Measurements from ENCODE around the gene KDR.

Gene KDR

GRCh38 chr4:55159851-55160250, 34.5 kb upstream of the KDR start:
- no peak for DNase-seq (ENCODE audit: low spot score)
- Histone ChIP-seq H3K4me3 (no peak overlapping the region), H3K27ac (no peak overlapping the region)
- TF ChIP-seq CTCF (IDR thresholded peaks at IDR 0.05), result no peak

DNA sequence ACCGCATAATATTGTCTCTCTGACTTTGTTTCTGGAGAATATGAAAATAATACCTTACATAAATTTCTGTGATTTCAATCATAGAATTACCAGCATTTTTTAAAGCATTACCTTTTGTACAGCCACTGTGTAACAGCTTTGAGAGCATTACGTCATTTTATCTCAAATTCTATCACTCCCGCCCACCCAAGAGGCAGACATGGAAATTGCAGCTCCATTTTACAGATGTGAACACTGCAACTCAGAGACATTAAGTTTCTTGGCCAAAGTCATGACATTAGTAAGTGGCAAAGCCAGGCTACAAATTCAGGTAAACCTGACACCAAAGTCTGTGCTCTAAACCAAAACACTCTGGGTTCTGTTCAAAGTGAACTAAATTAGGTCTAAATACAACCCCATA, 33.6 kb upstream of the KDR start:
- H3K27ac ChIP-seq, result no peak overlapping the region
- H3K4me3 ChIP-seq, result no peak overlapping the region
- no peak for DNase-seq (ENCODE audit: low spot score)
- TF ChIP-seq CTCF (IDR thresholded peaks at IDR 0.05), result no peak

GRCh38 chr4:55157559-55158277, 32.3 kb upstream of the KDR start:
- H3K27ac ChIP-seq, result no peak overlapping the region
- DNase-seq (ENCODE audit: low spot score), result no peak
- peak overlapping the region; percentile 46 for H3K4me3 ChIP-seq
- TF ChIP-seq CTCF (IDR thresholded peaks at IDR 0.05), result no peak

GRCh38 chr4:55154933-55155332, 29.5 kb upstream of the KDR start:
- no peak overlapping the region for H3K27ac ChIP-seq
- no peak overlapping the region for H3K4me3 ChIP-seq
- no peak for TF ChIP-seq CTCF (IDR thresholded peaks at IDR 0.05)
- DNase-seq (ENCODE audit: low spot score), result no peak

DNA sequence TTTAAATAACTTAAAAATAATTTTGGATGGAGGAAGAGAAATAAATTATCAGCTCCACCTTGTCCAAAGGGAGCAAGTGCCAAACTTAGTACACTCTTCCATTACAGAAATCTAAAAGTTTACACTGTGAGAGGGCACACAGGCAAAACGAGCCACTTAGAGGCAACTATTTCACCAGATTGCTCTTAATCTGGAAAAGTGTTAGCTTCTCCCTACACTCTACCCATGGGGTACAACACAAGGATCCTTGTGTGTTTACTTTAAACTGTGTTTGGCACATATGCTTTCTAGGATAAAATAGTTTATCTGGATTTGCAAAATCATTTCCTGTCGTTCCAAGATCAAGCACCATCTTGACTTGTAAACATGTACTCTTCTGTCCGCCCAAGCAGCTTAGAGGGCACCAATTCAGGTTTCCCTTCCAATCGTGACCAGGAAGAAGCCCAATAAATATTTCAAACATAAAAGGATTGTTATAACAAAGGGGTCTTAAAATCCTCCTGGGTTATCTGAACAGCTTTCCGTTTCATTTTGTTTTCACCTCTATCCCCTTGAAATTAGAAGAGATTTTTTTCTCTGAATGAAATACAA, 29.0 kb upstream of the KDR start:
- Histone ChIP-seq H3K27ac (no peak overlapping the region), H3K4me3 (no peak overlapping the region)
- DNase-seq (ENCODE audit: low spot score), result no peak
- TF ChIP-seq CTCF (IDR thresholded peaks at IDR 0.05), result no peak

DNA sequence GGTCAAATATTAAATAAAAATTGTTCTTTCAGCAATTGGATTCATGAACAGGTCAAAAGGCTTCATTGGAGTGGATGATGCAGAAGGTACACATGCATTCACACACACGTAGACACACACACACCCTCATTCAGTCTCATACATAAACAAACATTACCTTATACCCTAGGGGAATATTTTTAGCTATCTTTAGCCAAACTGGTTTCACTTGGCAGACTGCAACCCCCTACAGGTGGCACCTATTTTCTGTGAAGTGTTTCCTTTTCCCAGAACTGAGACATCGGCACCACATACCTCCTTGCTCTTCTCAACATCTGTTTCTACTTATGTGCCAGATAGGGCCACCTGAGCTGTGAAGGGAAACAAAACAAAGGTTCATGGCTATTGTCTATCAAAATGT, 18.5 kb upstream of the KDR start:
- no peak for DNase-seq (ENCODE audit: low spot score)
- H3K4me3 ChIP-seq, result no peak overlapping the region
- TF ChIP-seq CTCF (IDR thresholded peaks at IDR 0.05), result no peak
- H3K27ac ChIP-seq, result no peak overlapping the region

GRCh38 chr4:55138367-55138766, 13.0 kb upstream of the KDR start:
- no peak overlapping the region for H3K27ac ChIP-seq
- no peak for DNase-seq (ENCODE audit: low spot score)
- TF ChIP-seq CTCF (IDR thresholded peaks at IDR 0.05), result no peak

More at GRCh38 chr4:55138367-55138766, 13.0 kb upstream of the KDR start:
- H3K4me3 ChIP-seq, result no peak overlapping the region

Data from coronary artery (tissue), 2 donors.